ENCODE measurements around the gene FBXO33.
"Not testable (repeated sequence)": the region's sequence is repeated elsewhere in the genome, so short reads cannot be mapped to it uniquely, and the experiment has no call there.

The FBXO33 gene

GRCh38 chr14:39372656-39373055, 59.6 kb downstream of the FBXO33 start:
- H3K4me1 ChIP-seq (ENCODE audit: control insufficient read depth, insufficient read depth, low read length, unreplicated experiment), result peaks cover 39% of the 10 kb centered on the region
- no peak overlapping the region for H3K4me3 ChIP-seq (ENCODE audit: low read depth, low read length)
- H3K27me3 ChIP-seq (ENCODE audit: insufficient read depth, low read length), result no peaks in the 10 kb centered on the region
- H2AFZ ChIP-seq (ENCODE audit: low read length, unreplicated experiment), result no peak overlapping the region
- H3K27ac ChIP-seq (ENCODE audit: low read depth, low read length), result no peak overlapping the region
- H3K79me2 ChIP-seq (ENCODE audit: control insufficient read depth, insufficient read depth, low read length, unreplicated experiment), result no peaks in the 10 kb centered on the region
- H3K36me3 ChIP-seq (ENCODE audit: insufficient read depth, low read length), result no peaks in the 10 kb centered on the region

GRCh38 chr14:39370415-39370814, 61.8 kb downstream of the FBXO33 start:
- H2AFZ ChIP-seq (ENCODE audit: low read length, unreplicated experiment), result no peak overlapping the region
- H3K4me3 ChIP-seq (ENCODE audit: low read depth, low read length), result no peak overlapping the region
- no peak overlapping the region for H3K27ac ChIP-seq (ENCODE audit: low read depth, low read length)
- peaks cover 24% of the 10 kb centered on the region for H3K4me1 ChIP-seq (ENCODE audit: control insufficient read depth, insufficient read depth, low read length, unreplicated experiment)
- no peaks in the 10 kb centered on the region for H3K79me2 ChIP-seq (ENCODE audit: control insufficient read depth, insufficient read depth, low read length, unreplicated experiment)
- no peaks in the 10 kb centered on the region for H3K27me3 ChIP-seq (ENCODE audit: insufficient read depth, low read length)
- H3K36me3 ChIP-seq (ENCODE audit: insufficient read depth, low read length), result no peaks in the 10 kb centered on the region

DNA sequence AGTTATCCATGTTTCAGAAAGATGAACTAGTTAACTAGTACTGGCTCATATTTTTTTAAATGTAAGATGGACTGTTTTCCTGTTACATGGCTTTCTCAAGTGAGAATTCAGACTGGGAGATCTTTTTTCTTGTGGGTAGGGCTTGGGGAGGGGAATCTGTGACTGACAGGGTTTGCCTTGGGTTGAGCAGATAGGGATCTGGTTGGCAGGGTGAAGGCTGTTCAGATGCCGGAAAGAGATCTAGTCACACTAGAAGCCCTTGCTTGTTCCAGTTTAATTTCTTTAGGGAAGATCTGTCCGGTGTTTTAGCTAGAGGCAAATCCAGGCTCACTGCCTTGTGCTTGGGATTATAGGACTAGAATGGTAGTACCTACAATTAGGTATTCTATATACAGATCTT, 63.2 kb downstream of the FBXO33 start:
- Histone ChIP-seq H3K27me3 (ENCODE audit: insufficient read depth, low read length) (no peaks in the 10 kb centered on the region), H3K4me1 (ENCODE audit: control insufficient read depth, insufficient read depth, low read length, unreplicated experiment) (peaks cover 10% of the 10 kb centered on the region), H3K27ac (ENCODE audit: low read depth, low read length) (no peak overlapping the region), H2AFZ (ENCODE audit: low read length, unreplicated experiment) (no peak overlapping the region), H3K79me2 (ENCODE audit: control insufficient read depth, insufficient read depth, low read length, unreplicated experiment) (no peaks in the 10 kb centered on the region), H3K4me3 (ENCODE audit: low read depth, low read length) (no peak overlapping the region), H3K36me3 (ENCODE audit: insufficient read depth, low read length) (peaks cover 5% of the 10 kb centered on the region; the same call in 1 of the 2 replicates)

DNA sequence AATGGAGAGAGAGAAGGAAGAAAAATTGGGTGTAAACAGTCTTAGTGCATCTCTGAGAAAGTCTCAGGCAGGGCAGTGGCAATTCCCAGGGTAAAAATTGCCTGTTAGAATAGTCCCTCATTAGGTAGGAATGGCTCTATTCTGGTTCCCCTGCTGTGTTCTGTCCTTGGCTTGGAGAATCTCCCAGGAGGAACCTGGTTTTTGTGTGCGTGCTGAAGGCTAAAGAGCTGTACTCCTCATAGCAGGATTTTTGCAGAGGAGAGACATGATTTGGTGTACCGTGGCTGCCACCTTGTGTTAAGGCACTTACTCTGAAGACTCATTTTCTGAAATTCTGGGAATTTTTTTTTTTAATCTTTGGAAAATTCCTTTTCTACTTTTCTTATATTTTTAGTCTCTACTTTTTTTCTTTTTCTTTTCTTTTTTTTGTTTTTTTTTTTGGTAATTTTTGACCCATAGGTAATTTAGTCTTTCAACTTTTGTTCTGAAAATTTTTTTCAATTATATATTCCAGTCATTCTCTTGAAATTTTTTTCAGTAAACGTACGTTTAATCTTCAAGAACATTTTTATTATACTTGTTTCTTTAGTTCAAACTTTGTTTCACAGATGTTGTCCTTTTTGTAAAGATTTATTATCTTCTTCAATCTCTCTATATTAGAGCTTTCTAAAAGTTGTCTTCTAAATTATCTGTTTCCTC, 63.8 kb downstream of the FBXO33 start:
- Histone ChIP-seq H3K27ac (ENCODE audit: low read depth, low read length) (no peak overlapping the region), H3K36me3 (ENCODE audit: insufficient read depth, low read length) (peaks cover 5% of the 10 kb centered on the region; the same call in 1 of the 2 replicates), H3K4me3 (ENCODE audit: low read depth, low read length) (no peak overlapping the region), H3K4me1 (ENCODE audit: control insufficient read depth, insufficient read depth, low read length, unreplicated experiment) (peaks cover 8% of the 10 kb centered on the region), H3K79me2 (ENCODE audit: control insufficient read depth, insufficient read depth, low read length, unreplicated experiment) (no peaks in the 10 kb centered on the region), H2AFZ (ENCODE audit: low read length, unreplicated experiment) (no peak overlapping the region), H3K27me3 (ENCODE audit: insufficient read depth, low read length) (no peaks in the 10 kb centered on the region)

DNA sequence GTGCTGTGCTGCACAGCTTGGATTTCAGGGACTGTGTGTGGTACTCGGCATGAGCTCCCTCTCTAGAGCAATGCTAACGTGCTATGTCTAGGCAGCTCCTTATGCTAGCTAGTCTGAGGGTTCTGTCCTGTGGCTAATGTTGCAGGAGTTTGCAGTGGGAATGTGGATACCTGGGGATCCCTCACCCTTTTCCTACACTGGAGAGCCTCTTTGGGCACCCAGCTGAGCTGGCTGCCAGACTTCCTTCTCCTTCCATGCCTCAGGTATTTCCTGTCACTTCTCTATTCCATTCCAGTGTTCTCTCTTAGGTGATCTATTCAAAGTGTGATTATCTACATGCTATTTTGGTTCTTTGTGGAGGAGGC, 64.9 kb downstream of the FBXO33 start:
- Histone ChIP-seq H3K27me3 (ENCODE audit: insufficient read depth, low read length) (no peaks in the 10 kb centered on the region), H3K4me1 (ENCODE audit: control insufficient read depth, insufficient read depth, low read length, unreplicated experiment) (peaks cover 3% of the 10 kb centered on the region), H2AFZ (ENCODE audit: low read length, unreplicated experiment) (no peak overlapping the region), H3K36me3 (ENCODE audit: insufficient read depth, low read length) (peaks cover 5% of the 10 kb centered on the region; the same call in 1 of the 2 replicates), H3K79me2 (ENCODE audit: control insufficient read depth, insufficient read depth, low read length, unreplicated experiment) (no peaks in the 10 kb centered on the region), H3K4me3 (ENCODE audit: low read depth, low read length) (no peak overlapping the region), H3K27ac (ENCODE audit: low read depth, low read length) (no peak overlapping the region)

DNA sequence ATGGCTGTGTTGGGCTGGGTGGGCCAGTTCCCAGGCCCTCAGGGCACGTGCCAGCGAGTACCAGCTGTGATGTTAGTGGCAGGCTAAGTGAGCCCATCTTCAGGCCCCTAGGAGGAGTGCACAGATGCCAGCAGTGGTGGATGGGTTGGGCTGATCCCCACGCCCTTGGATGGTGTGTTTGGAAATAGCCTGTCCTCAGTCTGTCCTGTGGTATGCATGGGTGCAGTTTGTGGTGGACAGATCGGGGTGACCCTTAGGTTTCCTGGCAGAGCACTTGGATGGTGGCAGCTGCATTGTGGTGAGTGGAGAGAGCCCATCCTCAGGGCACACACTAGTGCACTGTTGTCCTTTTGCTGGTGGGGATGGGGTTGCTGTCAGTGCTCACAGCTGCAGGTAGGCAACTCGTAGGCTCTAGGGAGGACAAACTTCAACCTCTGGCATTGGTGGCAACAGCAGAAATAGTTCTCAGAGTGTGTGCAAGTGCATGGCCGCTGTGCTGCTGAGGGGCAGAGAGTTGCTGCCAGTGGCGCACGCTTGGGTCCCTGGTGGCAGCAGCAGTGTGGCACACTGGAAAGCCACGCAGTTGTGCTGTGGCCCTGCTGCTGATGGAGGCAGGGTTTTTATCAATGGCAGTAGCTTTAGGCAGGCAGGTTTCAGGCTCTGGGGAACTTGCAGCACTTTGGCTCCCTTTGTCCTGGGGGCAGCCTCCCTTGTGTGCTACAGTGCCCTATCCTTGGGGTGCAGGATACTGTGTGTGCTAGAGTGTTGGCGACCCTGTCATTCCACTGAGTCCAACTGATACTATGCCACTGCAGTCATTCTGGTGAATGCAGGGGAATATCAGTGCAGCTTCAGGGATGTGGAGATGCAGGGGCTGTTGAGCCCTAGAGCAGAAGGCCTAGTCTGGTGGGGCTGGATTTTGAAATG, 65.5 kb downstream of the FBXO33 start:
- Histone ChIP-seq H3K27me3 (ENCODE audit: insufficient read depth, low read length) (no peaks in the 10 kb centered on the region), H3K27ac (ENCODE audit: low read depth, low read length) (no peak overlapping the region), H3K4me1 (ENCODE audit: control insufficient read depth, insufficient read depth, low read length, unreplicated experiment) (no peaks in the 10 kb centered on the region), H3K4me3 (ENCODE audit: low read depth, low read length) (no peak overlapping the region), H3K36me3 (ENCODE audit: insufficient read depth, low read length) (peaks cover 5% of the 10 kb centered on the region; the same call in 1 of the 2 replicates), H3K79me2 (ENCODE audit: control insufficient read depth, insufficient read depth, low read length, unreplicated experiment) (no peaks in the 10 kb centered on the region), H2AFZ (ENCODE audit: low read length, unreplicated experiment) (no peak overlapping the region)

- H3K27ac ChIP-seq (ENCODE audit: low read depth, low read length), result no peak overlapping the region
- H3K4me1 ChIP-seq (ENCODE audit: control insufficient read depth, insufficient read depth, low read length, unreplicated experiment), result no peaks in the 10 kb centered on the region
- H3K27me3 ChIP-seq (ENCODE audit: insufficient read depth, low read length), result no peaks in the 10 kb centered on the region
- H3K79me2 ChIP-seq (ENCODE audit: control insufficient read depth, insufficient read depth, low read length, unreplicated experiment), result no peaks in the 10 kb centered on the region
- H3K36me3 ChIP-seq (ENCODE audit: insufficient read depth, low read length), result peaks cover 5% of the 10 kb centered on the region; the same call in 1 of the 2 replicates
- no peak overlapping the region for H3K4me3 ChIP-seq (ENCODE audit: low read depth, low read length)
- H2AFZ ChIP-seq (ENCODE audit: low read length, unreplicated experiment), result no peak overlapping the region
Measured at GRCh38 chr14:39365354-39365753, 66.9 kb downstream of the FBXO33 start.

DNA sequence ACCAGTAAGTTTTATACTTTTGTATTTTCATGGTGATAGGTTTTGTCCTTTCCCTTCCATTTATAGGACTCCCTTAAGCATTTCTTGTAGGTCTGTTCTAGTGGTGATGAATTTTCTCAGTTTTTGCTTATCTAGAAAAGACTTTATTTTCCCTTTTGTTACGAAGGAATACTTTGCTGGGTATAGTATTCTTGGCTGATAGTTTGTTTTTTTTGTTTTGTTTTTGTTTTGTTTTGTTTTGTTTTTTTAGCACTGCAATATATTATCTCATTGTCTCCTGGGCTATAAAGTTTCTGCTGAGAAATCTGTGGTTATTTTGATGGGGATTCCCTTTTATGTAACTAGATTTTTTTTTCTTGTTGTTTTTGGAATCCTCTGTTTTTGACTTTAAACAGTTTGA, 67.7 kb downstream of the FBXO33 start:
- Histone ChIP-seq H3K27ac (ENCODE audit: low read depth, low read length) (no peak overlapping the region), H2AFZ (ENCODE audit: low read length, unreplicated experiment) (no peak overlapping the region), H3K36me3 (ENCODE audit: insufficient read depth, low read length) (peaks cover 5% of the 10 kb centered on the region; the same call in 1 of the 2 replicates), H3K27me3 (ENCODE audit: insufficient read depth, low read length) (no peaks in the 10 kb centered on the region), H3K79me2 (ENCODE audit: control insufficient read depth, insufficient read depth, low read length, unreplicated experiment) (no peaks in the 10 kb centered on the region), H3K4me3 (ENCODE audit: low read depth, low read length) (no peak overlapping the region), H3K4me1 (ENCODE audit: control insufficient read depth, insufficient read depth, low read length, unreplicated experiment) (no peaks in the 10 kb centered on the region)

GRCh38 chr14:39361556-39361955, 70.7 kb downstream of the FBXO33 start:
- not testable (repeated sequence) for H3K36me3 ChIP-seq (ENCODE audit: insufficient read depth, low read length); H3K4me3 ChIP-seq (ENCODE audit: low read depth, low read length); H3K27me3 ChIP-seq (ENCODE audit: insufficient read depth, low read length); H3K27ac ChIP-seq (ENCODE audit: low read depth, low read length); H2AFZ ChIP-seq (ENCODE audit: low read length, unreplicated experiment); H3K4me1 ChIP-seq (ENCODE audit: control insufficient read depth, insufficient read depth, low read length, unreplicated experiment); H3K79me2 ChIP-seq (ENCODE audit: control insufficient read depth, insufficient read depth, low read length, unreplicated experiment)

DNA sequence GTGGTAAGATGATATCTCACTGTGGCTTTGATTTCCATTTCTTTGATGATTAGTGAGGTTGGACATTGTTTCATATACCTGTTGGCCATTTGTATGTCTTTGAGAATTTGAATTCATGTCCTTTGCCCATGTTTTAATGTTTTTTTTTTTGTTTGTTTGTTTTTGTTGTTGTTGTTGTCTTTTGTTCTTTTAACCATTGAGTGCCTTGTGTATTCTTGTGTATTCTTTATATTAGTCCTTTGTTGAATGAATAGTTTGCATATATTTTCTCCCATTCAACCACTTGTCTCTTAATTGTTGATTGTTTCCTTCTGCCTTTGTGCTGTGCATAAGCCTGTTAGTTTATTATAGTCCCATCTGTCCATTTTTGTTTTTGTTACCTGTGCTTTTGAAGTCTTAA, 71.9 kb downstream of the FBXO33 start:
- H3K27ac ChIP-seq (ENCODE audit: low read depth, low read length), result no peak overlapping the region
- H3K36me3 ChIP-seq (ENCODE audit: insufficient read depth, low read length), result peaks cover 5% of the 10 kb centered on the region; the same call in 1 of the 2 replicates
- H3K4me3 ChIP-seq (ENCODE audit: low read depth, low read length), result no peak overlapping the region
- no peaks in the 10 kb centered on the region for H3K4me1 ChIP-seq (ENCODE audit: control insufficient read depth, insufficient read depth, low read length, unreplicated experiment)
- no peak overlapping the region for H2AFZ ChIP-seq (ENCODE audit: low read length, unreplicated experiment)
- no peaks in the 10 kb centered on the region for H3K79me2 ChIP-seq (ENCODE audit: control insufficient read depth, insufficient read depth, low read length, unreplicated experiment)
- no peaks in the 10 kb centered on the region for H3K27me3 ChIP-seq (ENCODE audit: insufficient read depth, low read length)

- not testable (repeated sequence) for H3K79me2 ChIP-seq (ENCODE audit: control insufficient read depth, insufficient read depth, low read length, unreplicated experiment); H2AFZ ChIP-seq (ENCODE audit: low read length, unreplicated experiment); H3K4me1 ChIP-seq (ENCODE audit: control insufficient read depth, insufficient read depth, low read length, unreplicated experiment); H3K4me3 ChIP-seq (ENCODE audit: low read depth, low read length); H3K27ac ChIP-seq (ENCODE audit: low read depth, low read length); H3K36me3 ChIP-seq (ENCODE audit: insufficient read depth, low read length); H3K27me3 ChIP-seq (ENCODE audit: insufficient read depth, low read length)
Measured at GRCh38 chr14:39359069-39359468, 73.2 kb downstream of the FBXO33 start.
